ENCODE data around the gene SLIT3. TPM values are rescaled to one million over a fixed set of nuclear protein-coding genes. Genes with fewer than 3 reads are reported as not detected.

SLIT3 gene
- total and polyA plus RNA-seq, 2 donors (not counting 3 experiments of a cell fraction or from before 2014, with no cell fraction given): 0.90 to 1.0 TPM

DNA sequence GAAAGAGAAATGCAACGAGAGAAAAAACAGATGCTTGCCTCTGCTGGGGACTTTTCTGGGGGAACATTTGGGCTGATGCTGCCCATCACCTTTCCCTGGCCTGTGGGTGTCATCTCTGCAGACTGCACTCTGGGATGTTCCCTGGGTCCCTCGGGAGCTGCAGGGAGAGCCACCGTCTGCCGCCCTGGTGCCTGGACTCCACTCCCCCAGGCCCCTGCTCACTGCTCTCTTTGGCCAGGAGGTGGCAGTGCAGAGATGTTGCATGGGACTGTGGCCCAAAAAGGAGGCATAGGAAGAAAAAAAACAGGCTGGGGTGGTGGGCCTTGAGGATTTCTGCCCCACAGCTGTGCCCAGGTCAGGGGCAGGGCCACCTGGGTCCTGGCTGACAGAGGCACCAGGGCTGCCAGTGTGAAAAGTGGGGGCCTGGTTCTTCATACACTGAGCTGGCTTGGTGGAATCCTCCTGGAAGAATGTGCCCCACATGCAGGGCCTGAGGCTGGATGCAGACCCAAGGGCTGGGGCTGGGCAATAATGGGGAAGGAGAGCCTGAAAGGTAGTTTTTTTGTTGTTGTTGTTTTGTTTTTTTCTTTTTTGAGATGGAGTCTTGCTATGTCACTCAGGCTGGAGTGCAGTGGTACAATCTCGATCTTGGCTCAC is 353.6 kb downstream of the SLIT3 start:
- dilution Hi-C loops (cut with MboI; ENCODE audit: extremely low pct_ligation_motif_present, low sequenced_read_pairs): no loop called here
- peak; percentile 24 for DNase-seq (ENCODE audit: low read depth, low spot score)
- Histone ChIP-seq H3K36me3 (ENCODE audit: control insufficient read depth in 2 of 2, extremely low read depth in 1 of 2, insufficient read depth in 2 of 2, low read length in 2 of 2) (no peaks in the 10 kb centered on the region), H2AFZ (ENCODE audit: low read depth, low read length) (no peak overlapping the region), H3K9me3 (replicated peaks; ENCODE audit: control insufficient read depth, insufficient read depth, low read length) (no peaks in the 10 kb centered on the region), H4K20me1 (replicated peaks; ENCODE audit: control insufficient read depth, extremely low read depth, insufficient read depth, low read length) (no peaks in the 10 kb centered on the region), H3K27me3 (ENCODE audit: control insufficient read depth in 2 of 2, insufficient read depth in 2 of 2, low read length in 2 of 2) (no peaks in the 10 kb centered on the region), H3K9me1 (replicated peaks; ENCODE audit: control insufficient read depth, extremely low read depth, insufficient read depth, low read length) (no peaks in the 10 kb centered on the region), H3K4me1 (ENCODE audit: control insufficient read depth, extremely low read depth, insufficient read depth, low read length) (no peaks in the 10 kb centered on the region), H3K79me2 (ENCODE audit: control insufficient read depth, insufficient read depth, low read length) (no peaks in the 10 kb centered on the region), H3K4me3 (replicated peaks in 1 of 3; ENCODE audit: insufficient read depth in 1 of 3, low read depth in 1 of 3, low read length in 3 of 3) (no peak overlapping the region), H3K27ac (ENCODE audit: insufficient read depth, low read depth, low read length) (no peak overlapping the region), H3K4me2 (ENCODE audit: insufficient read depth, low read length) (no peak overlapping the region), H3K9ac (replicated peaks; ENCODE audit: extremely low read depth, insufficient read depth, low read length) (no peak overlapping the region)
- intact Hi-C loops (cut with micrococcal nuclease): loop anchor here (1.0 to 2.0 kb wide), 5 partner anchors 241 to 678 kb away; no protein-coding TSS in a partner anchor
- no TSS peak for BruUV-seq (replicated peaks)
- FAIRE-seq: no peak
- ChIA-PET POLR2A (no interaction called here), CTCF (interaction anchor here (0.6 to 2.1 kb wide), 7 partner anchors 11 to 633 kb away, joined by 3 to 10 read pairs (median 3); no protein-coding TSS in a partner anchor)
- TF ChIP-seq, protein P1, sequence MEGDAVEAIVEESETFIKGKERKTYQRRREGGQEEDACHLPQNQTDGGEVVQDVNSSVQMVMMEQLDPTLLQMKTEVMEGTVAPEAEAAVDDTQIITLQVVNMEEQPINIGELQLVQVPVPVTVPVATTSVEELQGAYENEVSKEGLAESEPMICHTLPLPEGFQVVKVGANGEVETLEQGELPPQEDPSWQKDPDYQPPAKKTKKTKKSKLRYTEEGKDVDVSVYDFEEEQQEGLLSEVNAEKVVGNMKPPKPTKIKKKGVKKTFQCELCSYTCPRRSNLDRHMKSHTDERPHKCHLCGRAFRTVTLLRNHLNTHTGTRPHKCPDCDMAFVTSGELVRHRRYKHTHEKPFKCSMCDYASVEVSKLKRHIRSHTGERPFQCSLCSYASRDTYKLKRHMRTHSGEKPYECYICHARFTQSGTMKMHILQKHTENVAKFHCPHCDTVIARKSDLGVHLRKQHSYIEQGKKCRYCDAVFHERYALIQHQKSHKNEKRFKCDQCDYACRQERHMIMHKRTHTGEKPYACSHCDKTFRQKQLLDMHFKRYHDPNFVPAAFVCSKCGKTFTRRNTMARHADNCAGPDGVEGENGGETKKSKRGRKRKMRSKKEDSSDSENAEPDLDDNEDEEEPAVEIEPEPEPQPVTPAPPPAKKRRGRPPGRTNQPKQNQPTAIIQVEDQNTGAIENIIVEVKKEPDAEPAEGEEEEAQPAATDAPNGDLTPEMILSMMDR (IDR thresholded peaks at IDR 0.05; ENCODE audit: extremely low read depth in 1 of 2, insufficient read depth in 1 of 2, low read depth in 1 of 2, low read length in 2 of 2): peak; percentile 66 to 75
- TF ChIP-seq GATA2 (IDR thresholded peaks at IDR 0.05; ENCODE audit: insufficient read depth, insufficient read length, low read depth, low read length): no peak

DNA sequence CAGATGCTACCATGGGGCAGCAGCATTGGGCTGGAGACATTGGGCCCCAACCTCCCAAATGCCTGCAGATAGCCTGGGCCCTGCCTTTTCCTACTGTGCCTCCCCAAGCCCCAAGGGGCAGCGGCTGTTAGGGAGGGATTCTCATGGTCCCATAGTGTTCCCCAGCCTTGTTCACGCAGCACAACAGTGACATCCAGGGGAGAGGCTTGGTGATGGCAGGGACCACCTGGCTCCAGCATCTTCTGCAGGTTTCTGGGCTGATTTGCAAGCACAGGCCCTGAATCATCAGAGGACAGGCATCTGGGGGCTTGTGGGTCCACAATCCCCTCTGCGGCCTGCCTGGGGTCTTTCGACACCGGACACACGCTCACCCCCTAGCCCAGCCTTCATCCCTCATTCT is 354.6 kb downstream of the SLIT3 start:
- ChIA-PET CTCF (interaction anchor here (1.1 to 2.1 kb wide), 3 partner anchors 10 to 634 kb away, joined by 3 to 10 read pairs (median 4); no protein-coding TSS in a partner anchor), POLR2A (no interaction called here)
- intact Hi-C loops (cut with micrococcal nuclease): loop anchor here (2.0 kb wide), 1 partner anchor 240 kb away; no protein-coding TSS in a partner anchor

More for the DNA sequence above, 354.6 kb downstream of the SLIT3 start:
- H2AFZ ChIP-seq (ENCODE audit: low read depth, low read length): no peak overlapping the region
- dilution Hi-C loops (cut with MboI; ENCODE audit: extremely low pct_ligation_motif_present, low sequenced_read_pairs): no loop called here
- no peaks in the 10 kb centered on the region for H4K20me1 ChIP-seq (replicated peaks; ENCODE audit: control insufficient read depth, extremely low read depth, insufficient read depth, low read length)
- FAIRE-seq (no peak), DNase-seq (ENCODE audit: low read depth, low spot score) (no peak)
- no peaks in the 10 kb centered on the region for H3K36me3 ChIP-seq (ENCODE audit: control insufficient read depth in 2 of 2, extremely low read depth in 1 of 2, insufficient read depth in 2 of 2, low read length in 2 of 2)
- BruUV-seq (replicated peaks): no TSS peak
- H3K9me1 ChIP-seq (replicated peaks; ENCODE audit: control insufficient read depth, extremely low read depth, insufficient read depth, low read length): no peaks in the 10 kb centered on the region
- H3K27ac ChIP-seq (ENCODE audit: insufficient read depth, low read depth, low read length): no peak overlapping the region
- no peak overlapping the region for H3K4me3 ChIP-seq (replicated peaks in 1 of 3; ENCODE audit: insufficient read depth in 1 of 3, low read depth in 1 of 3, low read length in 3 of 3)
- no peaks in the 10 kb centered on the region for H3K9me3 ChIP-seq (replicated peaks; ENCODE audit: control insufficient read depth, insufficient read depth, low read length)
- H3K4me2 ChIP-seq (ENCODE audit: insufficient read depth, low read length): no peak overlapping the region
- H3K9ac ChIP-seq (replicated peaks; ENCODE audit: extremely low read depth, insufficient read depth, low read length): no peak overlapping the region
- TF ChIP-seq JUN (IDR thresholded peaks at IDR 0.05; ENCODE audit: borderline replicate concordance, insufficient read depth, insufficient read length, low read depth) (no peak), EZH2 (IDR thresholded peaks at IDR 0.05; ENCODE audit: borderline replicate concordance, low read depth, low read length, severe bottlenecking) (no peak), POLR2A (IDR thresholded peaks at IDR 0.05; ENCODE audit: low read depth, low read length) (no peak), POLR2AphosphoS5 (IDR thresholded peaks at IDR 0.05; ENCODE audit: insufficient read depth, low read depth, low read length) (no peak), GATA2 (IDR thresholded peaks at IDR 0.05; ENCODE audit: insufficient read depth, insufficient read length, low read depth, low read length) (no peak), MYC (IDR thresholded peaks at IDR 0.05; ENCODE audit: low read depth, low read length) (no peak), FOS (IDR thresholded peaks at IDR 0.05; ENCODE audit: borderline replicate concordance, insufficient read depth, low read length) (no peak)
- TF ChIP-seq, protein P2, sequence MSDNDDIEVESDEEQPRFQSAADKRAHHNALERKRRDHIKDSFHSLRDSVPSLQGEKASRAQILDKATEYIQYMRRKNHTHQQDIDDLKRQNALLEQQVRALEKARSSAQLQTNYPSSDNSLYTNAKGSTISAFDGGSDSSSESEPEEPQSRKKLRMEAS (IDR thresholded peaks at IDR 0.05; ENCODE audit: insufficient read depth, insufficient read length): no peak
- TF ChIP-seq, protein P1 (IDR thresholded peaks at IDR 0.05; ENCODE audit: extremely low read depth in 1 of 2, insufficient read depth in 1 of 2, low read depth in 1 of 2, low read length in 2 of 2): no peak
- no peaks in the 10 kb centered on the region for H3K4me1 ChIP-seq (ENCODE audit: control insufficient read depth, extremely low read depth, insufficient read depth, low read length)
- no peaks in the 10 kb centered on the region for H3K79me2 ChIP-seq (ENCODE audit: control insufficient read depth, insufficient read depth, low read length)
- no peaks in the 10 kb centered on the region for H3K27me3 ChIP-seq (ENCODE audit: control insufficient read depth in 2 of 2, insufficient read depth in 2 of 2, low read length in 2 of 2)
